Peyer's patch (tissue), 4 donors: ENCODE data around the gene HTR1B. TPM values are rescaled to one million over a fixed set of nuclear protein-coding genes. Genes with fewer than 3 reads are reported as not detected.

Experiments
- DNase-seq, 3 donors: peaks; one replicate each; pipeline ENCODE4 v3.0.0-alpha.2; 2017 to 2019
- H3K27ac ChIP-seq, 4 donors: fragments of 200-600 bp; sonication (generic); one replicate each; pipeline ENCODE4 v1.5.1; 2016 to 2019
- H3K27me3 ChIP-seq, 2 donors: fragments of 200-600 bp; sonication (generic); one replicate each; pipeline ENCODE4 v1.5.1; 2019
- H3K36me3 ChIP-seq, 3 donors: fragments of 200-600 bp; sonication (generic); one replicate each; pipeline ENCODE4 v1.5.1; 2016 to 2019
- H3K4me1 ChIP-seq, 4 donors: fragments of 200-600 bp; sonication (generic); one replicate each; pipeline ENCODE4 v1.5.1; 2016 to 2019
- H3K4me3 ChIP-seq, 4 donors: fragments of 200-600 bp; sonication (generic); 1 replicate in 3 of 4; 2 replicates in 1 of 4; pipeline ENCODE4 v1.5.1; 2016 to 2019; ENCODE audit warnings: mild to moderate bottlenecking in 1 of 4
- H3K9me3 ChIP-seq, 4 donors: fragments of 200-600 bp; sonication (generic); one replicate each; pipeline ENCODE4 v1.5.1; 2016 to 2019; ENCODE audit warnings: mild to moderate bottlenecking in 1 of 4
- POLR2A ChIP-seq, 2 donors: fragments of 450-650 bp; IDR thresholded peaks; one replicate each; pipeline ENCODE4 v1.5.1; 2017; ENCODE audit warnings: antibody characterized with exemption in 2 of 2, mild to moderate bottlenecking in 2 of 2, moderate library complexity in 2 of 2
- total RNA-seq, 4 donors: library from RNA; depleted of rRNA; stranded (reverse); fragments of >200 nt; gene quantifications; one replicate each; pipeline ENCODE4 v1.1.0, GENCODE V29; 2016
- TF ChIP-seq, protein P1 (sequence below), 6 experiments: fragments of 450-650 bp in 4 of 6; fragments of 200-600 bp in 2 of 6; sonication (generic) in 1 of 6; IDR thresholded peaks; one replicate each; pipeline ENCODE4 v1.5.1; 2017 to 2019; ENCODE audit warnings: antibody characterized with exemption in 6 of 6, mild to moderate bottlenecking in 3 of 6, moderate library complexity in 1 of 6

The HTR1B gene
- total RNA-seq, 4 donors from 2014 or later, result 0.54 TPM; not detected in 3

DNA sequence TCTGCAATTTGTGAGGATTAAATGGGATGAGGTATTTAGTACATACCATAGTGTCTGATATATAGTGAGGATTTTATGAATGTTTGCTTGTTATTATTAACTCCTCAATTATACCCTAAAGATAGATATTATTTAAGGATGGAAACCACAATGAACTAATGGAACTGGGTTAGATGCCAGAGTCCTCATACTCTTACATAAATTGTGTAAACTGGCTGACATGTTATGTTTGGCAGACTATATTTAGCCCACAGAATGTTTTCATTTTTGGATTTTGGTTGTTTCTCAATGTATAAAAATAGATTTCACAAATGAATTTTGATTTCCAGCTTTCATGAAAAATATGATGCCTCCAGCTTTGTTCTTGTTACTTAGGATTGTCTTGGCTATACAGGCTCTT, 37.6 kb downstream of the HTR1B start:
- Histone ChIP-seq H3K9me3 (no peaks in the 10 kb centered on the region), H3K36me3 (no peaks in the 10 kb centered on the region), H3K27me3 (no peaks in the 10 kb centered on the region), H3K4me1 (no peaks in the 10 kb centered on the region), H3K27ac (no peak overlapping the region), H3K4me3 (no peak overlapping the region)
- no peak for DNase-seq
- TF ChIP-seq, protein P1, sequence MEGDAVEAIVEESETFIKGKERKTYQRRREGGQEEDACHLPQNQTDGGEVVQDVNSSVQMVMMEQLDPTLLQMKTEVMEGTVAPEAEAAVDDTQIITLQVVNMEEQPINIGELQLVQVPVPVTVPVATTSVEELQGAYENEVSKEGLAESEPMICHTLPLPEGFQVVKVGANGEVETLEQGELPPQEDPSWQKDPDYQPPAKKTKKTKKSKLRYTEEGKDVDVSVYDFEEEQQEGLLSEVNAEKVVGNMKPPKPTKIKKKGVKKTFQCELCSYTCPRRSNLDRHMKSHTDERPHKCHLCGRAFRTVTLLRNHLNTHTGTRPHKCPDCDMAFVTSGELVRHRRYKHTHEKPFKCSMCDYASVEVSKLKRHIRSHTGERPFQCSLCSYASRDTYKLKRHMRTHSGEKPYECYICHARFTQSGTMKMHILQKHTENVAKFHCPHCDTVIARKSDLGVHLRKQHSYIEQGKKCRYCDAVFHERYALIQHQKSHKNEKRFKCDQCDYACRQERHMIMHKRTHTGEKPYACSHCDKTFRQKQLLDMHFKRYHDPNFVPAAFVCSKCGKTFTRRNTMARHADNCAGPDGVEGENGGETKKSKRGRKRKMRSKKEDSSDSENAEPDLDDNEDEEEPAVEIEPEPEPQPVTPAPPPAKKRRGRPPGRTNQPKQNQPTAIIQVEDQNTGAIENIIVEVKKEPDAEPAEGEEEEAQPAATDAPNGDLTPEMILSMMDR (IDR thresholded peaks at IDR 0.05), result no peak
- TF ChIP-seq POLR2A (IDR thresholded peaks at IDR 0.05), result no peak

DNA sequence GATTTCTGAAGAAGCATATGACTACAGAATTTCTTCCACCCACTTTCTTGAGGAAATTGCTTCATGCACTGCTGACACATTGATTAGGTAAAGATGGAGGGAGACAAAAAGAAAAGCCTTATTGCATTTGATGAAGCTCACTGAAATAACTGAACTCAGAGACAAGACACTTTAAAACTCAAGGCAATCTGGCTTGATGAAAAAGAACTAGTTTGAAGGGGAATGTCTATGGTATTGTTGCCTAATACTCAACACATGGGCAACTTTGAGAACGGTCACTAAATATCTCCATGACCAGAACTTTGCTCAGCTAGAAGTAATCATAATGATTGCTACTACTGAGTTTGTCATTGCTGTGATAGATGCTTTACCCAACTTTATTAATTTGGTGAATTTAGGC, 38.1 kb downstream of the HTR1B start:
- Histone ChIP-seq H3K27ac (no peak overlapping the region), H3K4me1 (no peaks in the 10 kb centered on the region), H3K4me3 (no peak overlapping the region), H3K9me3 (no peaks in the 10 kb centered on the region), H3K27me3 (no peaks in the 10 kb centered on the region), H3K36me3 (no peaks in the 10 kb centered on the region)
- no peak for TF ChIP-seq POLR2A (IDR thresholded peaks at IDR 0.05)
- TF ChIP-seq, protein P1 (IDR thresholded peaks at IDR 0.05), result no peak
- DNase-seq, result no peak

DNA sequence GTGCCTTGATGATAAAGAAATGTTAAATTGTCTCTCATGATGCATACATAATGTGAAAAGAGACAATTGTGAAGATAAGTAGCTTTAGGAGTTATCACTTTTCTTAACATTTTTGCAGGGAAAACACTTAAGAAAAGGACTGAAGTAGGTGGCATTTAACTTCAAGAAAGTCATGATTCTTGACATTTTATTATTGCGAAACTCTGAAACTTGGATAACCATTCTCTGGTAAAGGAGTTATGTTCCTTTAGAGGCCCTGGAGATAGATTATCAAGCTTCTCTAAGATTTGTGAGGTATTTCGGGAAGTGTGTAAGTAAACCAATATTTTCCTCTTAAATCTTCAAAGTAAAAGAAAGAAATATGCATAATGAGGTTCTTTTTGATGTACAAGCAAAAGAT, 38.5 kb downstream of the HTR1B start:
- Histone ChIP-seq H3K9me3 (no peaks in the 10 kb centered on the region), H3K27ac (no peak overlapping the region), H3K36me3 (no peaks in the 10 kb centered on the region), H3K4me3 (no peak overlapping the region), H3K4me1 (no peaks in the 10 kb centered on the region), H3K27me3 (no peaks in the 10 kb centered on the region)
- TF ChIP-seq, protein P1 (IDR thresholded peaks at IDR 0.05), result no peak
- TF ChIP-seq POLR2A (IDR thresholded peaks at IDR 0.05), result no peak
- DNase-seq, result no peak

DNA sequence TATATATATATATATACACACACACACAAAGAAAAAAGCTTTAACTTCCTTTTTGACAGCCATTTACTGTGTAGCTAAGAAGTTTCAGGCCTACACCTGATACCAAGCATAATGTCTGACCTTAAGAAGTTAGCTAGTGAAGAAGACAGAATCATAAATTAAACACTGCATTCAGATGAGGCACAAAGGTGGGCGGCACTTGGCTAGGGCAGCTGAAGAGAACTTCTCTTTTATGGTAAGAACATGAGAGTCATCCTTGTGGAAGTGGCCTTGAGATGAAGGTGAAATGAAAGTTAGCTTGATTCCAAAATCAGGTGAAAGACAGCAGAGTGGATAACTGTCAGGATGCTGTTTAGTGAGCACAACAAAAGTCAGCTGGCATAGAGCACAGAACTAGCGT, 46.5 kb downstream of the HTR1B start:
- Histone ChIP-seq H3K27ac (no peak overlapping the region), H3K36me3 (no peaks in the 10 kb centered on the region), H3K9me3 (no peaks in the 10 kb centered on the region), H3K27me3 (no peaks in the 10 kb centered on the region), H3K4me3 (no peak overlapping the region), H3K4me1 (no peaks in the 10 kb centered on the region)
- DNase-seq, result no peak
- TF ChIP-seq POLR2A (IDR thresholded peaks at IDR 0.05), result no peak
- TF ChIP-seq, protein P1 (IDR thresholded peaks at IDR 0.05), result no peak

DNA sequence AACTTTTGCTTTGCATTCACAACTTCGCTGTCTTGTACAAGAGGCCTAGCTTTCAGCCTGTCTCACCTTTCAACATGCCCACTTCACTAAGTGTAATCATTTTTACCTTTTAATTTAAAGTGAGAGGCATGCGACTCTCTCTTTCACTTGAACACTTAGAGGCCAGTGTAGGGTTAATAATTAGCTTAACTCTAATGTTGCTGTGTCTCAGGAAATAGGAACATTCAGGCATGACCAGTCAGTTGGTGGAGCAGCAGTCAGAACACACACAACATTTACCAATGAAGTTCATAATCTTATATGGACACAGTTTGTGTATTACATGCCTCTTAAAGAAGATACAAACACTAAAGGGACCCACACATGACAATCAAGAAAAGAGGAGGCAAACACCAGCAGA, 47.6 kb downstream of the HTR1B start:
- no peak for TF ChIP-seq POLR2A (IDR thresholded peaks at IDR 0.05)
- TF ChIP-seq, protein P1 (IDR thresholded peaks at IDR 0.05), result no peak
- H3K4me3 ChIP-seq, result no peak overlapping the region
- no peak for DNase-seq
- no peaks in the 10 kb centered on the region for H3K27me3 ChIP-seq
- no peaks in the 10 kb centered on the region for H3K9me3 ChIP-seq
- no peak overlapping the region for H3K27ac ChIP-seq
- H3K36me3 ChIP-seq, result no peaks in the 10 kb centered on the region
- H3K4me1 ChIP-seq, result no peaks in the 10 kb centered on the region

Other genes starting within 250 kb of the HTR1B start
- not detected for gene MEI4, start 189.5 kb upstream of the HTR1B start, total RNA-seq